ENCODE measurements around the gene PCED1A. TPM values are rescaled to one million over a fixed set of nuclear protein-coding genes. Genes with fewer than 3 reads are reported as not detected.

The PCED1A gene
- total and polyA plus RNA-seq, 2 of the 13 experiments (the other 11 are each of a cell fraction or from before 2014, with no cell fraction given), result 40.1 to 84.2 TPM

DNA sequence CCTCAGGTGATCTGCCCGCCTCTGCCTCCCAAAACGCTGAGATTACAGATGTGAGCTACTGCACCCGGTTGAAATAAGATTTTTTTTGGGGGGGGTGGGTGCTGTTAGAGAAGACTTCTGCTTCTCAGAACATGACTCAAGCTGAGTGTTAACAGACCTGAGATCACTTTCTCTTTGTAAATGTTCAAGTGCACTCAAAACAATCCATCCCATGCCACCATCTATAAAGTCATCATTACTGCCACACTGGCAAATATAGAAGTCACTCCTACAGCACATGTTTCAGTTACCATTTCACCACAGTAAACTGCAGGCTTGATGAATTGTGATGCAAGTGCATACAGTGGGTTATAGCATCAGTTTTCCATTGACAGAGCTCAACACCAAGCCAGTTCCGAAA is 9.1 kb upstream of the PCED1A start:
- Histone ChIP-seq H3K27me3 (ENCODE audit: control insufficient read depth in 1 of 2, insufficient read depth in 2 of 2, low read length in 2 of 2) (no peaks in the 10 kb centered on the region), H3K27ac (ENCODE audit: extremely low read length, insufficient read depth, low read length) (no peak overlapping the region), H3K36me3 (replicated peaks in 1 of 2; ENCODE audit: control insufficient read depth in 1 of 2, insufficient read depth in 2 of 2, low read length in 2 of 2) (no peaks in the 10 kb centered on the region), H3K4me3 (replicated peaks in 1 of 3; ENCODE audit: insufficient read depth in 1 of 3, low read depth in 2 of 3, low read length in 3 of 3) (no peak overlapping the region), H2AFZ (ENCODE audit: low read length) (no peak overlapping the region), H3K9me3 (ENCODE audit: low read length) (no peaks in the 10 kb centered on the region), H3K4me1 (ENCODE audit: insufficient read depth, low read length) (no peaks in the 10 kb centered on the region), H3K9ac (ENCODE audit: insufficient read depth, low read depth, low read length) (no peak overlapping the region), H3K79me2 (ENCODE audit: insufficient read depth, low read length) (no peaks in the 10 kb centered on the region), H4K20me1 (ENCODE audit: insufficient read depth, low read length) (no peaks in the 10 kb centered on the region), H3K4me2 (ENCODE audit: low read depth, low read length) (no peak overlapping the region)
- TF ChIP-seq MZF1 (CRISPR knock-in tag; IDR thresholded peaks at IDR 0.05; ENCODE audit: borderline replicate concordance) (no peak), IKZF1 (IDR thresholded peaks at IDR 0.05) (no peak), ZNF766 (CRISPR knock-in tag; IDR thresholded peaks at IDR 0.05; ENCODE audit: borderline replicate concordance) (no peak), SIN3A (IDR thresholded peaks at IDR 0.05; ENCODE audit: borderline replicate concordance, low read depth, low read length) (no peak)
- TF ChIP-seq, protein P1, sequence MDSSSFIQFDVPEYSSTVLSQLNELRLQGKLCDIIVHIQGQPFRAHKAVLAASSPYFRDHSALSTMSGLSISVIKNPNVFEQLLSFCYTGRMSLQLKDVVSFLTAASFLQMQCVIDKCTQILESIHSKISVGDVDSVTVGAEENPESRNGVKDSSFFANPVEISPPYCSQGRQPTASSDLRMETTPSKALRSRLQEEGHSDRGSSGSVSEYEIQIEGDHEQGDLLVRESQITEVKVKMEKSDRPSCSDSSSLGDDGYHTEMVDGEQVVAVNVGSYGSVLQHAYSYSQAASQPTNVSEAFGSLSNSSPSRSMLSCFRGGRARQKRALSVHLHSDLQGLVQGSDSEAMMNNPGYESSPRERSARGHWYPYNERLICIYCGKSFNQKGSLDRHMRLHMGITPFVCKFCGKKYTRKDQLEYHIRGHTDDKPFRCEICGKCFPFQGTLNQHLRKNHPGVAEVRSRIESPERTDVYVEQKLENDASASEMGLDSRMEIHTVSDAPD (CRISPR knock-in tag; IDR thresholded peaks at IDR 0.05), result no peak
- TF ChIP-seq, protein P2, sequence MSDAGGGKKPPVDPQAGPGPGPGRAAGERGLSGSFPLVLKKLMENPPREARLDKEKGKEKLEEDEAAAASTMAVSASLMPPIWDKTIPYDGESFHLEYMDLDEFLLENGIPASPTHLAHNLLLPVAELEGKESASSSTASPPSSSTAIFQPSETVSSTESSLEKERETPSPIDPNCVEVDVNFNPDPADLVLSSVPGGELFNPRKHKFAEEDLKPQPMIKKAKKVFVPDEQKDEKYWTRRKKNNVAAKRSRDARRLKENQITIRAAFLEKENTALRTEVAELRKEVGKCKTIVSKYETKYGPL (CRISPR knock-in tag; IDR thresholded peaks at IDR 0.05), result no peak
- TF ChIP-seq, protein P3, sequence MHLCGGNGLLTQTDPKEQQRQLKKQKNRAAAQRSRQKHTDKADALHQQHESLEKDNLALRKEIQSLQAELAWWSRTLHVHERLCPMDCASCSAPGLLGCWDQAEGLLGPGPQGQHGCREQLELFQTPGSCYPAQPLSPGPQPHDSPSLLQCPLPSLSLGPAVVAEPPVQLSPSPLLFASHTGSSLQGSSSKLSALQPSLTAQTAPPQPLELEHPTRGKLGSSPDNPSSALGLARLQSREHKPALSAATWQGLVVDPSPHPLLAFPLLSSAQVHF (CRISPR knock-in tag; IDR thresholded peaks at IDR 0.05), result no peak
- WGBS (ENCODE audit: low lambda C conversion rate), result 87% methylated on average over 4 of the region's 4 CpGs
- CTCF ChIA-PET (ENCODE audit: low intra/inter-chr PET ratio, low total read pairs), result no interaction called here
- POLR2A ChIA-PET, result interaction anchor here (0.9 kb wide), 2 partner anchors 9 to 10 kb away, joined by 3 read pairs; partner anchors contain the start of genes PCED1A and VPS16
- DNase-seq (ENCODE audit: low spot score) (no peak), ATAC-seq (no peak), FAIRE-seq (no peak)
- BruUV-seq (replicated peaks), result no TSS peak
- in situ Hi-C loops (cut with HindIII; ENCODE audit: extremely low pct_ligation_motif_present, low pct_unique_long_range_greater_than_20kb) (loop anchor here (10.0 kb wide), 1 partner anchor 95 kb away; no protein-coding TSS in a partner anchor), intact Hi-C loops (cut with micrococcal nuclease; ENCODE audit: unreplicated experiment) (no loop called here)

Measured in HepG2 (cell line).